DMS153 treated with DMSO at 0.1 percent for 48 hours (cell line): ENCODE measurements around the gene FANCM.
"Not testable (repeated sequence)": the region's sequence is repeated elsewhere in the genome, so short reads cannot be mapped to it uniquely, and the experiment has no call there.

Source experiments
- DNase-seq: peaks from one replicate; lab custom pipeline; 2025; ENCODE audit not compliant: unreplicated experiment; lab: John Stamatoyannopoulos, UW

Gene FANCM

DNA sequence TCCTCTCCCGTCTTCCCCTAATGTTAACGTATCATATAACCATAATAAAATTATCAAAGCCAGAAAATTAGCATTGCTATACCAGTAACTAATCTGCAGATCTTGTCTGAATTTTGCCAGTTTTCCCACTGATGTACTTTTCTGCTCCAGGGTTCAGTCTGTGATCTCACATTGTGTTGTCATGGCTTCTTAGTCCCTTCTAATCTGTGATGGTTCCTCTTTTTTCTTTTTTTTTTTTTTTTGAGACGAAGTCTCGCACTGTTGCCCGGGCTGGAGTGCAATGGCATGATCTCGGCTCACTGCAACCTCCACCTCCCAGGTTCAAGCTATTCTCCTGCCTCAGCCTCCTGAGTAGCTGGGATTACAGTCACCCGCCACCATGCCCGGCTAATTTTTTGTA is 6.4 kb downstream of the FANCM start:
- not testable (repeated sequence) for DNase-seq

DNA sequence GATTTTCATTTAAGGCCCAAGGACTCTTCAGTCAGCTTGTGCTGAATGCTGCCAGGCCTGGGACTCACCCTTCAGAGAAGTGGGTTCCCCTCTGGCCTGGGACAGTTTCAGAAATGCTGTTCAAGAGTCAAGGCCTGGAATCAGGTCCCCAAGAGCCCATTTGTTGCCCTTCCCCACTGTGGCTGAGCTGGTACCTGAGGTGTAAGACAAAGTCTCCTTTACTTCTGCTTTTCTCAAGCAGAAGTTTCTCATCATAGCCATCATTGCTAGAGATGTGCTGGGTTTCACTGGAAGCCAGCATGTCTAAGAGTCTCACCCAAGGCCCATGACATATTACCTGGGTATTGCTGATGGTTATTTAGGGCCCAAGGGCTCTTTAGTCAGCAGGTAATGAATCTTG is 8.9 kb downstream of the FANCM start:
- DNase-seq = no peak

DNA sequence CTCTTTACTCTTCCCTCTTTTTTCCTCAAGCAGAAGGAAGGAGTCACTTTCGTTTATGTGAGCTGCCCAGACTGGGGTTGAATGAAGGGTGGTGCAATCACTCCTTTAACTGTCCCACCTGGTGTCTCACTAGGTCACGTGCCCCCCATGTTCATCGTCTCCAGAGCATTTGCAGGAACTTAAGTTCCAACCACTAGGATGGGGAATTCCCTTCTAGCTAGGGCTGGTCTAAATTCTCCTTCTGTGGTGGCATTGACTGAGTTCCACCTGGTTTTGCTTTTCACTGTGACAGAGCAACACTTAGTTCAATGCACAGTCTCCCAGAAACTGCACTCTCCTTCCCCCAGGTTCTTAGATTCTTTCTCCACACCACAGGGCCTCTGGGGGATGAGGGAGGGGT is 9.5 kb downstream of the FANCM start:
- no peak for DNase-seq

DNA sequence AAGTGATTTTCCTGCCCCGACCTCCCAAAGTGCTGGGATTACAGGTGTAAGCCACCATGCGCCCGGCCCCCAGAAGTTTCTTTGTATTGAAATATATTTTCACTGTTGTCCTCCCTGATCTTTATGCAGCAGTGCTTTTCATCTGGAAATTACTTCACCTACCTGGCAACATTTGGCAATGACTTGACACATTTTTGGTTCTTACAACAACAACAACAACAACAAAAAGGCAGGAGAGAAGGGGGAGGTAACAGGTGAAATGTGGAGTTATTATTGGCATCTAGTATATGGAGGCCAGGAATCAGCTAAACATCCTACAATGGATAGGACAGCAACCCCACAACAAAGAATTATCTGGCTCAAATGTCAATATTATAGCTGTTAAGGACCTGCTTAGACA is 13.9 kb downstream of the FANCM start:
- no peak for DNase-seq

DNA sequence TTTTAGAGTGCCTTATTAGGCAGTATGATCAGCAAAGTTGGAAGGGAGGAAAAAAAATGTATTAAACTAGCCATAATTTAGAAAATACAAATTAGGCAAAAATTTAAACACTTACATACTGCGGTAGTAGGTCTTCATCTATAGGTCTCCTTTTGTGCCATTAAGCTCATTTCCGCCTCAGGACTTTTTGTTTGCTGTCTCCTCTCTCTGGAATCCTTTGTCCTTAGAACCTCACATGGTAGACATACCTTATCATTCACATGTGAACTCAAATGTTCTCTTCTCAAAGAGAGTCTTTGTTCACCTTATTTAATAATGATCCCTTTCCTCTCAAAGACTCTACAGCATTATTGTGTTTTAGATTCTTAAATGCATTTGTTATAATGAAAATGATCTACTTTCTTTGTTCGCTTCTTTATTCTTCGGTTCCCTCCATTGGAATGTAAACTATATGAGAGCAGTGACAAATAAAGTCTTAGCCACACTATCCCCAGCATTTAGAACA is 14.7 kb downstream of the FANCM start:
- no peak for DNase-seq

DNA sequence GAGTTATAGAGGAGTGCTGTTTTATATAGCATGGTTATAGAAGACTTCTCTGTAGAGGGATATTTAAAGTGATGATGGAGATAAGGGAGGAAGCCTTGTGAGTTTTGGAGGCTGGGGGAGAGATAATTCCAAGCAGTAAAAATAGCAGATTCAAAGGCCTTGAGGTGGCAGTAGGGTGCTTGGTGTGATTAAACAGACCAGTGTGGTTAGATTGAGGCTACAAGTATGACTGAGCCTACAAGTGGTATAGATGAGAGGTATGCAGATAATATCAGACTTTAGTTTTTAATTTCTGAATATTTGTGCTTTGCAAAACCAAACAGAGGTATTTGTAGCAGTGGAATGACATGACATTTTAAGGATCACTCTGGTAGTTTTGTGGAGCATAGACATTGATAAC is 20.3 kb downstream of the FANCM start:
- no peak for DNase-seq

DNA sequence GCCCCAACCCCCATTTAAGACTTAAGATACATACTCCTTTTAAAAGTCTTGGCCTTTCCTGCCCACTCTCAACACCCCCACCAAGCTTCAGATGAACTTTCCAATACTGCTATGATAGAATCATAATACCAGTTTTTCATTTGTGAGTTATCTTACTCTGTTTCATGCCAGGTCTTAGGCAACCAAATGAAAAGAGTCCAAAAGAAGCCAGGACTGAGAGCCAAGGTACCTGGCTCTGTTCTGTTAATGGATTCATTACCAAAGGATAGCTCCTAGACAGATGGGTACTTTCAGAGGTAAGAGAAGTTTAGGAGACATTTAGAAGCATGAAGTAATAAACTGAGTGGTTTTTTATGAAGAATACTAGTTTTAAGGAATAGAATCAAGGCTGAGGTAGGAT is 34.2 kb downstream of the FANCM start:
- DNase-seq = no peak

DNA sequence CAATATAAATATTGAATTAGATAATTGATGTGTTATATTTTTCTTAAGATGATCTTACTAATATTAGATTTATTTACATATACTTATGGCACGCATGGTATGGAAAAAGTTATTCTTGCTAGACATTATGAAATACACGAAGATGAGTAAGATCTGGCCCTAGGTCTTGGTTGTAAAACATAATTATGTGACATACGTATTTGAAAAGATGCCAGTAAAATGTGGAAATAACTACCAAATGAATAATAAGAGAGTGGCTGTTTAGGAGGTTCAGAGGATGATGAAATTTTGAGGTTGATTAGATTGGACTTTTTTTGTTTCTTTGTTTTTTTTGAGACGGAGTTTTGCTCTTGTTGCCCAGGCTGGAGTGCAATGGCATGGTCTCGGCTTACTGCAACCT is 41.3 kb downstream of the FANCM start:
- no peak for DNase-seq

DNA sequence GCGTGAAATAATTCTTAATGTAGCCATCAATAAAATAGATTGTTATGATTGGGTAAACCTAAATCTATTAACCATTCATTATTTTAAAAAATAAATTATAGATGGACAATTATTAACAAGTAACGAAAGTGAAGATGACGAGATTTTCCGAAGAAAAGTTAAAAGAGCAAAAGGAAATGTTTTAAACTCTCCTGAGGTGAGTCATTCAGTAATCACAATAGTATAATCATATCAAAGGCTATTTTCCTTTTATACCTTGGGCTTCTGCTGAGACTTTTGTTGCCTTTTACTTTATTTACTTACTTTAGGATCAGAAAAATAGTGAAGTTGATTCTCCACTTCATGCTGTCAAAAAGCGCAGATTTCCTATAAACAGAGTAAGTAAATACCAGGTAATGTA is 45.6 kb downstream of the FANCM start:
- DNase-seq = no peak

DNA sequence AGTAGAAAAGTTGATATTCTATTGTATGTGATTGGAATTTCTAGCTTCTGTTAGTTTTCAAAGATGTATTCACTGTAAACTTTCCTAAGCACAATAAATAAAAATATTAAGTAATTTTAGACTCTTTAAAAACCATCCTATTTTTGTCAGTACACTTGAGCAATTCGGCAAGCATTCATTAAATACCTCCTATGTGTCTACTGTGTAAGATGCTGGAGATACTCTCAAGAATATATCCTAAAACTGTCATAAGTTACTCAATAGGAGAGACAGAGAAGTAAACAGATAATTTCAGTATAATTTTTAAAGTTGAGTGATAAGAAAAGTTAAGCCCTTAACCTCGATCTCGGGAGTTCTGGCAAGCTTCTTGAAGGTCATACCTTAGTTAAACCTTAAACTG is 46.1 kb downstream of the FANCM start:
- DNase-seq = no peak

DNA sequence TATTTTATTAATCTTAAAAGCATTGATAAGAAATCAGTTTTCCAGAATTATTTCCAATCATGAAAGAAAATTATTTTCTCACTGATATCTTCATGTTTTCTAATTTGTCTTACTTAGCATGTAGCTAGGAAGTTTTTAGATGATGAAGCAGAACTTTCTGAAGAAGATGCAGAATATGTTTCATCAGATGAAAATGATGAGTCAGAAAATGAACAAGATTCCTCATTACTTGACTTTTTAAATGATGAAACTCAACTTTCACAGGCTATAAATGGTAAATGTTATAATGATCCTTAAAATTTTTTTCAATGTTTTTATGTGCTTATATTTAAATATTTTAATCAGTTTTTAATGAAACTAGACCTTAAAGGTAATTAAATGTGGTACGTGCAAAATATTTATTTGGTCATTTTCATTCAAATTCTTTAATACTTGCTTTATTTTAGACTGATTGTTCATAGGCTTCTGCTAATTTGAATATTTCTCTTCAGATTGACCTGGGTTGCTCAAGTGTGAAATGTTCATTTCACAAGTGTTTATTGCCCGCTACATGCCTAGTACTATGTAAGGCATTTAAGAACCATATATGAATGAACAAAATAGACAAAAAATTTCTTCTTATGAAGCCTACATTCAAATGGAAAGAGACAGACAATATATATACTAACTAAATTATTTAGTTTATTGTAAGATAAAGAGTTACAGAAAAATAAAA is 49.5 kb downstream of the FANCM start:
- DNase-seq = no peak

DNA sequence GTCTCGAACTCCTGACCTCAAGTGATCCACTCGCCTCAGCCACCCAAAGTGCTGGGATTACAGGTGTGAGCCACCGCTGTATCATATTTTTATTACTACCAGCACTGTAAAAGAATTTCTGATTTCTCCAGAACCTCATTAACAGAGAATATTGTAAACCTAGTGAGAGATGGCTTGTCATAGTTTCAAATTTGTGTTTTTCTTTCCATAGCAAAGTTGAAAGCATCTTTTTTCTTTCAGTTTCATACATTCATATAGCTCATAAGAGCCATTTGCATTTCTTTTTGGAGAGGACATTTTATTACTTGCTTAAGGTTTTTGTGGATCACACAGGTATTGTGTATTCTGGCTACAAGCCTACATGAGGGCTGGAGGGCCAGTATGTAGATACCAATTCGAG is 59.2 kb downstream of the FANCM start:
- no peak for DNase-seq

DNA sequence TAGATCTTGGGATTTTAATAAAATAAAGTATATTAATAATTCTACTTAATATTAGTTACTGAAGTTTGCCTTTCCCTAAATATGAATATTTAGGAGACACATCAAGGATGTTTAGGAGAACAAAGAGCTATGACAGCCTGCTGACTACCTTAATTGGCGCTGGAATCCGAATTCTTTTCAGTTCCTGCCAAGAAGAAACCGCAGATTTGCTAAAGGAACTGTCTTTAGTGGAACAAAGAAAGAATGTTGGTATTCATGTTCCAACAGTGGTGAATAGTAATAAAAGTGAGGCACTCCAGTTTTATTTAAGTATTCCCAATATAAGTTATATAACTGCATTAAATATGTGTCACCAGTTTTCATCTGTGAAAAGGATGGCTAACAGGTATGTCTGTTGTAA is 62.8 kb downstream of the FANCM start:
- DNase-seq = no peak

DNA sequence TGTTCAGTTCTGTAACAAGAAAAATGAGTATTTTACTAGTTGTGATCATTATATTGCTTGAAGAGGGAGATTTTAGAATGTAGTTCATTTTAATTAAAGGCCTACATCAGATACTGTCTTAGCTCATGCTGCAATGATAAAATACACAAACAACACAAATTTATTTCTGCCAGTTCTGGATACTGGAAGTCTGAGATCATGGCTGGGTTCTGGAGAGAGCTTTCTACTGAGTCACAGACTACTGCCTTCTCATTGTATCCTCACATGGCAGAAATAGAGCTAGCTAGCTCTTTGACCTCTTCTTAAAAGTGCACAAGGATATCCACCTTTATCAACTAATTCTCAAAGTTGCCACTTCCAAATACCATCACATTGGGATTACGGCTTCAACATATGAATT is 63.5 kb downstream of the FANCM start:
- no peak for DNase-seq

DNA sequence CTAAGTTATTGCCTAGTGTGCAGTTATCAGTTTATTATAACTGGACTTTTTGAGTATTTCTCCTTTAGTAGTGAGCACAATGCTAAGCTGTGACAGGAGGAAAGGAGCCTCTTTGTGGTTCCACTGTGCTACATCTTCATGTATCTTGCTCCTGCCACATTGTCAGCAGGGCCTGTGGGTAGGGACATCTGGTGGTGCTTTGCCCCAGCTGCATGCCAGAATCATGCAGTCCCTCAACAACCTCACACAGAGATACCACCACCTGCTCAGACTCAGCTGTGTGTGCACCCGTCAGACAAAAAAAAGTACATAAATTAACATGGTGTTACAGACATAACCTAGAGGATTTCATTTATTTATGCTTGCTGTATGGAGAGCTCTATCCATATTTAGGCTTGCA is 66.2 kb downstream of the FANCM start:
- no peak for DNase-seq

DNA sequence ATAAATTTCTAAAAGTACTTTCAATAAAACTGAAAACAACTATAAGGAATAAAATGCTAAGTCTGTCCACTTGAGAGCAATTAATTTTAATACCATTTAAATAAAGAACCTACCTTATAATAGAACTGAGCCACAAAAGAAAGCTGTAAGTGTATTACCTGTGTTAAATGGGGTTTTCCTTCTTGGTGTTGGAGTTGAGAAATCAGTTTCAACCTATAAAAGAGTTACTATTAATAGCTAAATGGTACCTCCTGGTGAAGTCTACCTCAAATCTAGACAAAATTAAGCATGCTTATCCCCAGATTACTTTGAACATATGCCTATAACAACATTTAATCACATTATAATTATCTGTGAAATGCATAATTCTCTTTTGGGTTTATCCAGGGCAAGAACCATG is 68.5 kb downstream of the FANCM start:
- DNase-seq = no peak

DNA sequence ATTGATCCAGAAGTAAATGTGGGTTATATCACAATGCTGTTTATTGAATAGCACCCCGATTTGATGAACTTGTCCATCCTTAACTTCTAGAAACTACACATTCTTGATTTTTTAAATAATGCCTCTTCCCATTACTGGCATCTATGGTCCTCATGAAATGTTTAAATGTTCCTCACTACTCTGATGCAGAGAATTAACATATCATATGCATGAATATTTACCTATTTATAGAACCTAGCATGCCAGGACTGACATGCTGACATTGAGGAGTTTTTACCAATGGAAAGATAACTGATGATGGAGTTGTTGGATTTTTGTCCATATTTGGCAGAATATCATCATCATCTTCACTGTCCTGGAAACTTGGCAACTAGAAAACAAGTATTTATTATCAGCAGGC is 74.4 kb downstream of the FANCM start:
- DNase-seq = no peak

DNA sequence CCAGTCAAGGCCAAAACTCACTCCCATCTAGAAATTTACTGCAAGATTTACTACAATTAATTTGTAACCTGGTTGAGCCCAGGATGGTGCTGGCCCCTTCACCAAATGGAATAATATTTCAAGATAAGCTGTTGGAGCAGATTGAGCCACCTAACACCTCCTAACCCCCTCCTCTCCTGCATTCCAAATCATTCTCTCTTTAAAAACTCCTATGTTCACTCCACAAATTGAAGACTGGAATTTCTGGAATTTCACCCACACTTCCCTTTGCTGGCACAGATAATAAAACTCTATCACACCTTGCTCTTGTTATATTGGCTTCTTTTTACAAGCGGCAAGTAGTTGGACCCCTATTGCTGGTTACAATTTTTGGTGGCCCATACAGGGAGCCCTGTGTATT is 75.6 kb downstream of the FANCM start:
- DNase-seq = no peak

DNA sequence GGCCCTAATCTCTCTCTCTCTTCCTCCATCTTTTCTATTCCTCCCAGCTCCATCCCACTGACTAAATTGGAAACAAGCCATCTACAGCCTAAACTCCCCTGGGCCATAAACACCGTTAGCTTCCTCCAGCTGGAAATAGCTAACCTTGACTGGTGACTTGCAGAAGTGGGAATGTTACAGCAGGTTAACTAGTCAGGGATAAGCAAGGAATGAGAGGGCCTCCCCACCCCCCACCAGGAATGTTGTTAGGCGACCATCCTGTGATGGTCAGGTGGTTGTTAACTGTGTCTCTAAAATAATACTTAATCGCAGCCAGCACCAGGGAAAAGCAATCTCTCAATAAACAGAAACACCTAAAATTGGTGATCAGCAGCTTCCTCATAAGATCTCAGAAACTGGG is 76.5 kb downstream of the FANCM start:
- DNase-seq = no peak

DNA sequence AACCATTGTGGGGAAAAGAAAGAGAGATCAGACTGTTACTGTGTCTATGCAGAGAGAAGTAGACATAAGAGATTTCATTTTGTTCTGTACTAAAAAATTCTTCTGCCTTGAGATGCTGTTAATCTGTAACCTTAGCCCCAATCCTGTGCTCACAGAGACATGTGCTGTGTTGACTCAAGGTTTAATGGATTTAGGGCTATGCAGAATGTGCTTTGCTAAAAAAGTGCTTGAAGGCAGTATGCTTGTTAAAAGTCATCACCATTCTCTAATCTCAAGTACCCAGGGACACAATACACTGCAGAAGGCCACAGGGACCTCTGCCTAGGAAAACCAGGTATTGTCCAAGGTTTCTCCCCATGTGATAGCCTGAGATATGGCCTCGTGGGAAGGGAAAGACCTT is 78.0 kb downstream of the FANCM start:
- DNase-seq = not testable (repeated sequence)

DNA sequence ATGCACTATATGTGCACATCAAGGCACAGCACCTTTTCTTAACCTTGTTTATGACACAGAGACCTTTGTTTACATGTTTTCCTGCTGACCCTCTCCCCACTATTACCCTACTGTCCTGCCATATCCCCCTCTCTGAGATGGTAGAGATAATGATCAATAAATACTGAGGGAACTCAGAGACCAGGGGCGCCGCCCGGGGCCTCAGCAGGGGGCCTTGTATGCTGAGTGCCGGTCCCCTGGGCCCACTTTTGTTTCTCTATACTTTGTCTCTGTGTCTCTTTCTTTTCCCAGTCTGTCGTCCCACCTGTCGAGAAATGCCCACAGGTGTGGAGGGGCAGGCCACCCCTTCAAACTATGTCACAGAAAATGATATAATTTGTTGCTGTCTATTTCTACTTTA is 78.6 kb downstream of the FANCM start:
- not testable (repeated sequence) for DNase-seq

DNA sequence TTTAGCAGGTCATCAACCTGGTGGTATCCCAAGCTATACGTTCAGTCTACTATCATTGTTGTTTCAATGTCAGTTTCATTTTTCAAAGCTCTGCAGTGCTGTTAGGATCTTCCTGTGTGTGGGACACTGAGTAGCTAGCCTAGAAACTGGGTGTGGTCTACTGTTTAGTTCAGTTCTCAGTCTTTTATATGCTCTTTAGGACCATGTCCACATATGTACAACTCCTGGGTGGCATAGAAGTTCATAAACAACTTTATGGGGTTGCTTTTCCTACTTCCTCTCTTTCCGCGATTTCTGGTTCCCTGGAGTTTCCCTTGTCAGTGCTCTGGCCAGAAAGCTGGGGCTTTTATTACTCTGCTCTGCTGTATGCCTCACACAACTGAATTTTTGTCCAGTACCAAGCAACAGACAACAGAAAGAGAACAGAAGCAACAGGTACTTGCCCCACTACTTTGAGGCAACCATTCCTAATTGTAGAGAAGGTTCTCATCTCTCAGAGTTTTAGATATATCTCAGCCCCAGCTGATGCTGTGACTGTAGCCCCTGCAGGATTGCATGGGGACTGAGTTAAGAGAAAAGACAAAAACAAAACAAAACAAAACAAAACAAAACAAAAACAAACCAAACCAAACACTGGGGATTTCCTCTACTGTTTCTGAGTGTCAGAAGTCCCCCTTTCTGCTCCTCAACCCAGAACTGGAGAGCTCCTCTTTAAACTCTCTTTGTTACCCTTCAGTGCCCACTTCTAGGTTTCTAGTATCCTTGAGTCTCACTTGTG is 86.9 kb downstream of the FANCM start:
- no peak for DNase-seq

DNA sequence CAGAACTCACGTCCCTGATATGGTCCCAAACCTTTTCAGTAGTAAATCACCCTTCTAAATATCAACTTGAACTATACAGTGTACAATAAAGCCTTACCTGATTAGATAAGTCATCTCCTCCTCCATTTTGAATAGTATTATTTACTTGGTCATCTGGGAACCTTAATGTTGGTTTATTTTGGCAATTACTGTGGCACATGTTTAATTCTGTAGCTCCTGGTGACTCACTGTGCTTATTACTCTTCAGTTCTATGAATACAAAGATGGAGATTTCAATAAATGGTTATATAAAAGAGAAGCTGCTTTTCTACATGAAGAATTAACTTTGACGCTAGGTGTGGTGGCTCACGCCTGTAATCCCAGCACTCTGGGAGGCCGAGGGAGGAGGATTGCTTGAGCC is 91.8 kb downstream of the FANCM start:
- no peak for DNase-seq
